ENCODE measurements around the gene ESRP2.
A peak's percentile ranks its signal among the peaks of the same experiment; 100 is the strongest.

ESRP2 gene

GRCh38 chr16:68264128-68265077 lies 28.5 kb upstream of the ESRP2 start, which contains the start of gene SLC7A6:
TSS of gene SLC7A6 (plus strand) at chr16:68264526. CDS start at chr16:68274727, 10,201 bp downstream.
- peak within 1 kb of the TSS; percentile 72 for H3K4me3 ChIP-seq (ENCODE audit: low read depth, low read length)
- DNase-seq (ENCODE audit: low read depth) = peak; percentile 92
- TF ChIP-seq, protein P1, sequence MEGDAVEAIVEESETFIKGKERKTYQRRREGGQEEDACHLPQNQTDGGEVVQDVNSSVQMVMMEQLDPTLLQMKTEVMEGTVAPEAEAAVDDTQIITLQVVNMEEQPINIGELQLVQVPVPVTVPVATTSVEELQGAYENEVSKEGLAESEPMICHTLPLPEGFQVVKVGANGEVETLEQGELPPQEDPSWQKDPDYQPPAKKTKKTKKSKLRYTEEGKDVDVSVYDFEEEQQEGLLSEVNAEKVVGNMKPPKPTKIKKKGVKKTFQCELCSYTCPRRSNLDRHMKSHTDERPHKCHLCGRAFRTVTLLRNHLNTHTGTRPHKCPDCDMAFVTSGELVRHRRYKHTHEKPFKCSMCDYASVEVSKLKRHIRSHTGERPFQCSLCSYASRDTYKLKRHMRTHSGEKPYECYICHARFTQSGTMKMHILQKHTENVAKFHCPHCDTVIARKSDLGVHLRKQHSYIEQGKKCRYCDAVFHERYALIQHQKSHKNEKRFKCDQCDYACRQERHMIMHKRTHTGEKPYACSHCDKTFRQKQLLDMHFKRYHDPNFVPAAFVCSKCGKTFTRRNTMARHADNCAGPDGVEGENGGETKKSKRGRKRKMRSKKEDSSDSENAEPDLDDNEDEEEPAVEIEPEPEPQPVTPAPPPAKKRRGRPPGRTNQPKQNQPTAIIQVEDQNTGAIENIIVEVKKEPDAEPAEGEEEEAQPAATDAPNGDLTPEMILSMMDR (IDR thresholded peaks at IDR 0.05; ENCODE audit: insufficient read depth, low read depth, low read length, missing control alignments) = peak; percentile 75

DNA sequence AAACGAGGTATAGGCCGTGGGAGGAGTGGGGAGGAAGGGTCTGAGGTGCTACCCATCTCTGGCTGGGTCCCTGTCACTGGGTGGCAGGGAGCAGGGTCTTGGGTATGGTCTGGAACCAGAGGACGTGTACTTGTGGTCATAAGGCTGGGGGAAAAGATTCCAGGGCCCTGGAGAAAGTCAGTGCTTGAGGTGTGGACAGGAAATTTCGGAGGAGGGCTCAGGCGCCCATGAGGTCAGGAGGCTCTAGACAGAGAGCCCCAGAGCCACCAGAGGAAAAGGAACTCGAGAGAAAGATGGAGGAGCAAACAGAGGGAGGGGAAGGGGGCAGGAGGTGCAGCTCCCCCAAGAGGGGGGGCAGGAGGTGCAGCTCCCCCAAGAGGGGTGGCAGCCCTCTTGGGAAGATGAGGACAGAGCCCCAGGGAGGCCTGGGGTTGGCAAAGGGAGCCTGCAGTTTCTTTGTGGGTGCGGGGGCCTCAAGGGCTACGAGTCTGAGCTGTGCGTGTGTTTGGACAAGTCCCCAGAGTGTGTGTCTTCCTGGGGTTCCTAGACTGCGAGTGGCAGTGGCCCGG lies 27.7 kb upstream of the ESRP2 start:
- H3K4me3 ChIP-seq (ENCODE audit: low read depth, low read length) = peak overlapping the region; percentile 72
- no peak for DNase-seq (ENCODE audit: low read depth)
- TF ChIP-seq, protein P1 (IDR thresholded peaks at IDR 0.05; ENCODE audit: insufficient read depth, low read depth, low read length, missing control alignments) = no peak

DNA sequence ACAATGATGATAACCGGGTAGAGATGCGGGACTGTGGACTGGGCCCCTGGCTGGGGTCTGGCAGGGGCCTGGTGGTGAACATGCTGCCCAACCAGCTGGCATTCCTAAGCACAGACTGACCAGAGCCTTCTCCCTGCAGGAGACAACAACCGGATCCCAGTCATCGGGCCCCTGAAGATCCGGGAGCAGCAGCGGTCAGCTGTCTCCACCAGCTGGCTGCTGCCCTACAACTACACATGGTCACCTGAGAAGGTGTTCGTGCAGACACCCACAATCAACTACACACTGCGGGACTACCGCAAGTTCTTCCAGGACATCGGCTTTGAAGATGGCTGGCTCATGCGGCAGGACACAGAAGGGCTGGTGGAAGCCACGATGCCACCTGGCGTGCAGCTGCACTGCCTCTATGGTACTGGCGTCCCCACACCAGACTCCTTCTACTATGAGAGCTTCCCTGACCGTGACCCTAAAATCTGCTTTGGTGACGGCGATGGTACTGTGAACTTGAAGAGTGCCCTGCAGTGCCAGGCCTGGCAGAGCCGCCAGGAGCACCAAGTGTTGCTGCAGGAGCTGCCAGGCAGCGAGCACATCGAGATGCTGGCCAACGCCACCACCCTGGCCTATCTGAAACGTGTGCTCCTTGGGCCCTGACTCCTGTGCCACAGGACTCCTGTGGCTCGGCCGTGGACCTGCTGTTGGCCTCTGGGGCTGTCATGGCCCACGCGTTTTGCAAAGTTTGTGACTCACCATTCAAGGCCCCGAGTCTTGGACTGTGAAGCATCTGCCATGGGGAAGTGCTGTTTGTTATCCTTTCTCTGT lies 23.3 kb upstream of the ESRP2 start:
- TF ChIP-seq, protein P1 (IDR thresholded peaks at IDR 0.05; ENCODE audit: insufficient read depth, low read depth, low read length, missing control alignments) = no peak
- DNase-seq (ENCODE audit: low read depth) = no peak
- H3K4me3 ChIP-seq (ENCODE audit: low read depth, low read length) = no peak overlapping the region

DNA sequence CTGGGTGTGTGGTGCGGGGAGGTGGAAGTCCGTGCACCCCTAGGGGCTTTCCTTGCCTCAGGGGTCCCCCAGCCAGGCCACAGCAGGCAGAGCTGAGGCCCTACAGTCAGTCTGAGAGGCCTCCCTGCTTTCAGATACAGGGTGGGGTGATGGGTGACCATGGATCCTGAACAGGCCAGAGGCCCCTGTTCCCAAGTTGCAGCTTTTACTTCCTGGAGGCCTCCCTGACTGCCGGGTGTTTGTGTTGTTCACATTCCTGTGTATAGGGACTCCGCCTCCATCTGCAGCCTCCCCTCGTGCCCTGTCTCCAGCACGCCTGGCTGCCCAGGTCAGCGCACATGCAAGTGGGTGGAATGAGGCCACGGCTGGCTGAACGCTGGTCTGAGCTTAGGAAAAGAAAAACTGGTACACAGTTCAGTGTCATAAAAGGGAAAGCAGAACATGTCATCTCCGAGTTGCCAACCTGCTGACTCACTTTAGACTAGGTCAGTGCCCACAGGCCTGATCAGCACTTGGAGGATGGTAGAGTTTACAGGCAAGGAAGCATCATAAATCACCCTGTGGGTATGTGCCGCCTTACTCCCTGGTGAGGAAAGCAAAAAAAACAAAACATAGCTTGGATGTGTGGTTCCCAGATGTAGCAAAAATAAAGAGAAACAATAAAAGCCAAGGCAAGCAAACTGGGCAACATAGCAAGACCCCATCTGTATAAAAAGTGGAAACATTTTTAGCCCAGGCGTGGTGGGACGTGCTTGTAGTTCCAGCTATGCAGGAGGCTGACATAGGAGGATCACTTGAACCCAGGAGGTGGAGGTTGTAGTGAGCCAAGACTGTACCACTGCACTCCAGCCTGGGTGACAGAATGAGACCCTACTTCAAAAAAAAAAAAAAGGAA lies 22.2 kb upstream of the ESRP2 start:
- TF ChIP-seq, protein P1 (IDR thresholded peaks at IDR 0.05; ENCODE audit: insufficient read depth, low read depth, low read length, missing control alignments) = no peak
- DNase-seq (ENCODE audit: low read depth) = no peak
- no peak overlapping the region for H3K4me3 ChIP-seq (ENCODE audit: low read depth, low read length)

DNA sequence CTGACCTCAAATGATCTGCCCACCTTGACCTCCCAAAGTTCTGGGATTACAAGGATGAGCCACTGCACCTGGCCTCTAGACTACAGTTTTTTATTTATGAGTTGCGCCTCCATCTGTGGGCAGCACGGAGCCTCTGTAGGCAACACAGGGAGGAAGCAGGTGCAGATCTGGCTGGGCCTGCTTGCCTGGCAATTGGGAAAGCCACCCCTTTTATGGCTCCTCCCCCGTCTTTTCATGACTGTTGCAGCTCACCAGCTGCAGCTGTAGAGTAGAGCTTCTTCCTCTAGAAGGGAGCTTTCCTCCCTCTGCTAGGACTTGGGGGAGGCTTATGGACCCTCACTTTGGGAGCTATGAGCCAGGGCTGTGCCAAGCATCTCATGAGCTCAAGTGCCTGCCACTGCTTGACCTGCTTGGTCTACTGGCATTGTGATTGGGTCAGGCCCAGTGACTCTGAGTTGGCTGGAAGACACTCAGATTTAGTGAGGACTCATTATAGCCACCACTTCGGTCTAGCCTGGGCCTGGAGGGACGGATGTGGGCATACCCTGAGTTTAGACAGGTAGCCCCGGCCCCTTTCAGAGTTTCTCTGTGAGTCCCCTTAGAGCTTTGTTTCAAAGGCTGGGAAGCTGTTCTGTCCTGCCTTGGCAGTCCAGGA lies 21.5 kb upstream of the ESRP2 start:
- no peak overlapping the region for H3K4me3 ChIP-seq (ENCODE audit: low read depth, low read length)
- peak; percentile 70 for DNase-seq (ENCODE audit: low read depth)
- TF ChIP-seq, protein P1 (IDR thresholded peaks at IDR 0.05; ENCODE audit: insufficient read depth, low read depth, low read length, missing control alignments) = no peak

Measured in GM12865 (cell line).